Activated CD8-positive, alpha-beta memory T cell treated with anti-CD3 and anti-CD28 coated beads, Interleukin-2, amount 10 ng/mL, durations not matched to agents 7 days and 5 days (primary cell): ENCODE measurements around the gene CD164L2. TPM values are rescaled to one million over a fixed set of nuclear protein-coding genes. Genes with fewer than 3 reads are reported as not detected.

Experiments used
- ATAC-seq: fragments of 150-1000 bp; cut with Tn5 transposase; one replicate; pipeline ENCODE4 v1.10.0; 2021; ENCODE audit warnings: moderate library complexity
- CTCF ChIA-PET: fragments of 350-600 bp; sonication (Branson Sonifier 250); formaldehyde crosslinking; loops from one replicate; lab custom pipeline; 2021; ENCODE audit warnings: antibody characterized with exemption; lab: Charles Lee
- DNase-seq: peaks from one replicate; pipeline ENCODE4 v3.0.0-alpha.2; 2020
- H3K27ac Mint-ChIP-seq: one replicate; pipeline ENCODE4 v1.8.0; 2021; ENCODE audit warnings: mild to moderate bottlenecking, mixed read lengths
- H3K27me3 Mint-ChIP-seq: one replicate; pipeline ENCODE4 v1.8.0; 2021; ENCODE audit warnings: mixed read lengths
- H3K36me3 Mint-ChIP-seq: one replicate; pipeline ENCODE4 v1.8.0; 2021; ENCODE audit warnings: mild to moderate bottlenecking, mixed read lengths
- H3K4me1 Mint-ChIP-seq: one replicate; pipeline ENCODE4 v1.8.0; 2021; ENCODE audit warnings: mixed read lengths
- H3K4me3 Mint-ChIP-seq: one replicate; pipeline ENCODE4 v1.8.0; 2021; ENCODE audit warnings: mild to moderate bottlenecking, moderate library complexity, mixed read lengths
- H3K9me3 Mint-ChIP-seq: one replicate; pipeline ENCODE4 v1.8.0; 2022; ENCODE audit warnings: low read depth, mixed read lengths
- total RNA-seq, 2 experiments: library from RNA; stranded (reverse); gene quantifications; one replicate each; pipeline ENCODE4 v1.2.3, GENCODE V29; 2021

CD164L2 gene
- total RNA-seq, 2 experiments from 2014 or later: not detected

DNA sequence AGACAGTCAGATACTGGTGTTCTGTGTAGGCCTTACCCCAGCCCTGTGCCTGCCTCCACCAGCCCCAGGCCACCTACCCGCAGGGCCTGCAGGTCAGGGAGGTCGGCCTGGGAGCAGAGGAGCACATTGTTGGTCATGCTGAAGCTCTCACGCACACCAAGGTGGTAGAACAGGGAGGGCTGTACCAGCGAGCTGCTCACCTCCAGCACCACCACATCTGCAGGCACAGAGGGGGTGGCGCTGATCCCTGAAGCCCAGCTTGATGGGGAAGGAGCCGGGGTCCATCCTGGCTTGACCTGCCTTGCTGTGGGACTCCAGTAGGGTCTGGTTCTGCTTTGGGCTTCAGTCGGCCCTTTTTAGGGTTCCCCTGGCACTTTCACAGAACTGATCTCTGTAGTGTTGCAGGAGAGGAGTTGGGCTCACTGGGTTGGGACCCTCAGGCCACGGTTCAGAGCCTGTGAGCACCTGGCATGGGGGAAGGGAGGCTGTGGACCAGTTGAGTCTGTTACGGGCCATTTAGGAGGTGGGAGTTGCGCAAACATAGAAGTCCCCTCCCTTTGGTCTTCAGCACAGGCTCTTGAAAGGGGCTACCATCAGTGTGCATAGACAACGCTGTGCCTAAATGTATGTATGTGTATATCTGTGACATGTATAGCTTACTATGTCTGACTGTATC is 18.3 kb downstream of the CD164L2 start:
- DNase-seq (no peak), ATAC-seq (no peak)
- no peaks in the 10 kb centered on the region for H3K9me3 Mint-ChIP-seq
- peaks cover 32% of the 10 kb centered on the region for H3K4me1 Mint-ChIP-seq
- no peak overlapping the region for H3K27ac Mint-ChIP-seq
- H3K36me3 Mint-ChIP-seq: no peaks in the 10 kb centered on the region
- peaks cover 9% of the 10 kb centered on the region for H3K27me3 Mint-ChIP-seq
- CTCF ChIA-PET: interaction anchor here (0.9 to 9.1 kb wide), 16 partner anchors 8 to 320 kb away, joined by 3 to 127 read pairs (median 10); partner anchors contain the start of genes GPR3 and SYTL1
- peak overlapping the region; percentile 78 for H3K4me3 Mint-ChIP-seq

DNA sequence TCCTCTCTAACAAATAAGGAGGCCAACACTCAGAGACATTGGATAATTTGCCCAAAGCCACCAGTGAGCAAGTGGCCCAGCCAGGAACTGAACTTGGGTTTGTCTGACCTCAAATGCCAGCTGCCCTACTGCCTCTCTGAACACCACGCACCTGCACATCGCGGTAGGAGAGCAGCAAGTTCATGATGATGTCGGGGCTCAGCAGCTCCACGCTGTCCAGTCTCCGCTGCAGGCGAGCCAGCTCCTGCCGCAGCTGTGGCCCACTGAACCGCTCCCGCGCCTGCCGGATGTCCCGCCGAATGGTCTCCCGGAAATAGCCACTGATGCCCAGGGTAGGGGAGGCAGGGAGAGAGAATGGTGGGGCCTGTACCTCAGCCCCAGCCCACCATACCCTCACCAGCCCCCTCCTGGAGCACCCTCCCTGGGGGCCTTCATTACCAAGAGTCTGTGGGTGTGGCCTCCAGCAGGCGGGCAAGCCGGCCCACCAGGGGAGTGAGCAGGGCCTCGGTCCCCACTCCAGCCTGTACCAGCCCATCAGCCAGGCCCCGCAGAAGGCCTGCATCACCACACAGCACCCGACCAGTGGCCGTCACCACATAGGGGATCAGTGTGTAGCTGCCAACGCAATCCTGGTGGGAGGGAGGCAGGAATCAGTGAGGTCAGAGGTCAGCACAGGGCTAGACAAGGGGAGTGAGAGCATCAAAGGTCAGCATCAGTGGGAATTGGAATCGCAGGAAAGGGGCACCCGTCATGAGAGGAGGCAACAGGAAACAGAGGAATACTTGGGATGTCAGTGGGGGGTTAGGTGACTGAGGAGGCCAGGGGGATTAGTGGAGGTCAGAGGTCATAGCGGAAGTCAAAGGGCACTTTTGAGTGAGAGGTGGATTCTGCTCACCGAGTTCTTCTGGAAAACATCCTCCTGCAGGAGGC is 19.1 kb downstream of the CD164L2 start:
- H3K4me3 Mint-ChIP-seq: no peak overlapping the region
- peaks cover 11% of the 10 kb centered on the region for H3K27me3 Mint-ChIP-seq
- no peak overlapping the region for H3K27ac Mint-ChIP-seq
- peaks cover 31% of the 10 kb centered on the region for H3K4me1 Mint-ChIP-seq
- H3K9me3 Mint-ChIP-seq: no peaks in the 10 kb centered on the region
- ATAC-seq: no peak
- CTCF ChIA-PET: interaction anchor here (1.1 to 9.1 kb wide), 5 partner anchors 7 to 41 kb away, joined by 3 to 127 read pairs (median 24); partner anchors contain the start of gene GPR3
- DNase-seq: no peak
- H3K36me3 Mint-ChIP-seq: no peaks in the 10 kb centered on the region

DNA sequence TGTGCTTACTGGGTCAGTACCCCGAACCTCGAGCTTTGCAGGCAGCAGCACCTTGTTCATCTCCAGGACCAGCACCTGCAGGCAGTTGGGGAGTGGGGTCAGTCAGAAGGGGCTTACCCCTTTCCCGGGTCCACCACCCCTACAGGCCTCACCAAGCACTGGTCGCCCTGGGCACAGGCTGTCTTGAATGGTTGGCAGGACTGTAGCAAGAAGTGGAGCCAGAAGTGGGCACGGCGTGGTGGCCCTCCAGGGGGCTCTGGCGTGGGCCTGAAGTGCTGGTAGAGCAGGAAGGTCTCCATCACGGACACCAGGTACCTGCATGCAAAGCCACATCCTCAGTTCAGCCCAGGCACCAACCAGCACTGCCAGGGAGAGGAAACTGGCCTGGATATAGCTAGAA is 21.6 kb downstream of the CD164L2 start:
- Mint-ChIP-seq H3K9me3 (no peaks in the 10 kb centered on the region), H3K4me1 (peaks cover 39% of the 10 kb centered on the region), H3K36me3 (no peaks in the 10 kb centered on the region), H3K27ac (no peak overlapping the region), H3K4me3 (no peak overlapping the region), H3K27me3 (peaks cover 8% of the 10 kb centered on the region)
- no peak for DNase-seq
- ATAC-seq: no peak
- CTCF ChIA-PET: interaction anchor here (1.3 to 2.1 kb wide), 4 partner anchors 29 to 64 kb away, joined by 3 to 8 read pairs (median 5); no protein-coding TSS in a partner anchor

DNA sequence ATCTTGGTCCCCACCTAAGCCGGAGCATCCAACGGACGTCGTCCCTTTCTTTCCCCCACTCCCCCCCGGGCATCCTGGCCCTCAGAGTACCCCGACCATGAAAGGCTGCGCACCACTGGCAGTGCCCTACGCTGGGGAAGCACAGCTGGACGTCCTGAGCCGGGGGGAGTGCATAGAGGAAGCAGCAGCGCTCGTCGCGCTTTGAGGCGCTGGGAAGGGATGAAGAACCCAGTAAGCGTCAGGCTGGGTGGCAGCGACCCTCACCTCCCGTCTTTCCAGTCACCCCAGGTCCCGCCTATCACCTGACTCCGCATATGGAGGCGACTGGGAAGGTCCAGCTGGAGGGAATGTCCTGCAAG is 22.1 kb downstream of the CD164L2 start:
- H3K27ac Mint-ChIP-seq: no peak overlapping the region
- no peak for DNase-seq
- H3K4me3 Mint-ChIP-seq: peak overlapping the region; percentile 53
- ATAC-seq: no peak
- H3K4me1 Mint-ChIP-seq: peaks cover 45% of the 10 kb centered on the region
- CTCF ChIA-PET: interaction anchor here (1.3 to 2.1 kb wide), 3 partner anchors 28 to 64 kb away, joined by 3 to 8 read pairs (median 5); no protein-coding TSS in a partner anchor
- H3K27me3 Mint-ChIP-seq: peaks cover 8% of the 10 kb centered on the region
- no peaks in the 10 kb centered on the region for H3K36me3 Mint-ChIP-seq
- H3K9me3 Mint-ChIP-seq: no peaks in the 10 kb centered on the region

DNA sequence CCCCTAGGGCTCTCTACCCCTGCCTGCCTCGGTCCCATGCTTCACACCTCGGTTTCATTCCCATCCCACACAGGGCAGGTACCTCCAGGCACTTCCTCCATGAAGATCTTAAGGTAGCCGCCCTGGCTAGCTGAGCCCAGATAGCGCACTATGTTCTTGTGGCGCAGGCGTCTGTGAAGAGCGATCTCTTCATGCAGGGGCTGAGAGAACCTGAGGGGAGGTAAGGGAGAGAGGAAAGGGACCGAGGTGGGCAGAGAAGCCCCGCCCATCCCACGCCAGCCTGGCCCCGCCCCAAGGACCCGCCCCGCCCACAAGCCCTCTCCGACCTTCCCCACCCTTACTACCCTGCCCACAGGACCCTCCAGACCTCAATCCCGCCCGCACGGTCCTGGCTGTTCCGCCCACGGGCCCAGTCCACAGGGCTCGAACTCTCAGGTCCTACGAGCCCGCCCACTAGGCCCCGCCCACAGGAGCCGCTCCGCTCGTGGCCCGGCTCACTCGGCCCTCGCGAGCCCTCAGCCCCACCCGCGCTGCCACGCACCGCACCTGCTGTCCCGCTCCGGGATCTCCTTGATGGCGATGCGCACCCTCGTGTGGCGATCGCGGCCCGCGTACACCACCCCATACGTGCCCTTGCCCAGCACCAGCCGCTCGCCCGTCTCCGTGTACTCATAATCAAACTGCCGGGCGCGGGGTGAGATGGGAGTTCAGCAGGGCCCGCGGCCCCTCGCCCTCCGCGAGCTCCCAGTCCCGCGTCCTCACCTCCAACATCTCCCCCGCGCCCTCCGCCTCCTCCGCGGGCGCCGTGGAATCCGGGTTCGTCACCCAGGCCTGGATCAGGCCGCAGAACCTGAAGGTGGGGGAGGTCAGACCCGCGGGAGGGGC is 22.7 kb downstream of the CD164L2 start:
- peak; percentile 60 for DNase-seq
- no peaks in the 10 kb centered on the region for H3K9me3 Mint-ChIP-seq
- peaks cover 8% of the 10 kb centered on the region for H3K27me3 Mint-ChIP-seq
- H3K36me3 Mint-ChIP-seq: no peaks in the 10 kb centered on the region
- peaks cover 49% of the 10 kb centered on the region for H3K4me1 Mint-ChIP-seq
- ATAC-seq: peak; percentile 32
- no peak overlapping the region for H3K27ac Mint-ChIP-seq
- CTCF ChIA-PET: interaction anchor here (1.2 to 8.2 kb wide), 8 partner anchors 8 to 302 kb away, joined by 4 to 136 read pairs (median 25); partner anchors contain the start of genes CD164L2, MAP3K6 and SYTL1
- H3K4me3 Mint-ChIP-seq: peak overlapping the region; percentile 53

DNA sequence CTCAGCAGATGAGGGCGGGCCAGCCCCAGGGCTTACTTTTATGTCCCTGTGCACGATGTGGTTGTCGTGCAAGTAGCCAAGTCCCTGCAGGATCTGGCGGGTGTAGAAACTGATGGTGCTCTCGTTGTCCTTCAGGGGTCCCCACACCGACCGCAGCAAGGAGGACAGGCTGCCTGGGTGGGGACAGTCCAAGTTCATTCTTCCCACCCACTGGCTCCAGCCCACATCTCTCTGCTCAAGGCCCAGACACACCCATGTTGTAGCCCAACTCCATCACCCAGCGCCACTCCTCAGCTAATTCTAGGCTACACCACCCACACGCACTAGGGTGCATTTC is 23.3 kb downstream of the CD164L2 start:
- H3K4me3 Mint-ChIP-seq: peak overlapping the region; percentile 53
- no peaks in the 10 kb centered on the region for H3K9me3 Mint-ChIP-seq
- CTCF ChIA-PET: interaction anchor here (1.2 to 8.2 kb wide), 7 partner anchors 9 to 303 kb away, joined by 4 to 136 read pairs (median 29); partner anchors contain the start of genes CD164L2, MAP3K6 and SYTL1
- no peaks in the 10 kb centered on the region for H3K36me3 Mint-ChIP-seq
- ATAC-seq (no peak), DNase-seq (no peak)
- peaks cover 47% of the 10 kb centered on the region for H3K4me1 Mint-ChIP-seq
- no peak overlapping the region for H3K27ac Mint-ChIP-seq
- peaks cover 8% of the 10 kb centered on the region for H3K27me3 Mint-ChIP-seq

DNA sequence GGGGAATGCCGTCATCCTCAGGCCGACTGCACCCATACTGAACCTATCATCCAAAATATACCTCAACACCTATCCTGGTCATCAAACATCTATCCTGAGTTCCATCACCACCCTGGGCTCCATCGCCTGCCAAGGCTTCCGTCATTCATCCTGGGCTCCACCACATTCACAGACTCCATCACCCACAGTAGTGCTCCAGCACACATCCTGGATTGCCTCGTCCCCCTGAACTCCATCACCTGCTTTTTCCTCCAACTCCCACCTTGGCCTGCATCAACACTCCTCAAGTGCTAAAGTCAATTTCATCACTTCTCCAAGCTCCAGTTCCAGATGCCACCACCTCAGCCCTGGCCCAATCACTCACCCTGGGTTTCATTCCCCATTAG is 24.2 kb downstream of the CD164L2 start:
- DNase-seq (no peak), ATAC-seq (no peak)
- Mint-ChIP-seq H3K27me3 (peaks cover 8% of the 10 kb centered on the region), H3K27ac (peak overlapping the region; percentile 5), H3K4me3 (no peak overlapping the region), H3K9me3 (no peaks in the 10 kb centered on the region), H3K36me3 (no peaks in the 10 kb centered on the region), H3K4me1 (peaks cover 44% of the 10 kb centered on the region)
- CTCF ChIA-PET: interaction anchor here (1.3 to 8.2 kb wide), 12 partner anchors 10 to 304 kb away, joined by 4 to 136 read pairs (median 25); partner anchors contain the start of genes CD164L2, MAP3K6 and SYTL1

DNA sequence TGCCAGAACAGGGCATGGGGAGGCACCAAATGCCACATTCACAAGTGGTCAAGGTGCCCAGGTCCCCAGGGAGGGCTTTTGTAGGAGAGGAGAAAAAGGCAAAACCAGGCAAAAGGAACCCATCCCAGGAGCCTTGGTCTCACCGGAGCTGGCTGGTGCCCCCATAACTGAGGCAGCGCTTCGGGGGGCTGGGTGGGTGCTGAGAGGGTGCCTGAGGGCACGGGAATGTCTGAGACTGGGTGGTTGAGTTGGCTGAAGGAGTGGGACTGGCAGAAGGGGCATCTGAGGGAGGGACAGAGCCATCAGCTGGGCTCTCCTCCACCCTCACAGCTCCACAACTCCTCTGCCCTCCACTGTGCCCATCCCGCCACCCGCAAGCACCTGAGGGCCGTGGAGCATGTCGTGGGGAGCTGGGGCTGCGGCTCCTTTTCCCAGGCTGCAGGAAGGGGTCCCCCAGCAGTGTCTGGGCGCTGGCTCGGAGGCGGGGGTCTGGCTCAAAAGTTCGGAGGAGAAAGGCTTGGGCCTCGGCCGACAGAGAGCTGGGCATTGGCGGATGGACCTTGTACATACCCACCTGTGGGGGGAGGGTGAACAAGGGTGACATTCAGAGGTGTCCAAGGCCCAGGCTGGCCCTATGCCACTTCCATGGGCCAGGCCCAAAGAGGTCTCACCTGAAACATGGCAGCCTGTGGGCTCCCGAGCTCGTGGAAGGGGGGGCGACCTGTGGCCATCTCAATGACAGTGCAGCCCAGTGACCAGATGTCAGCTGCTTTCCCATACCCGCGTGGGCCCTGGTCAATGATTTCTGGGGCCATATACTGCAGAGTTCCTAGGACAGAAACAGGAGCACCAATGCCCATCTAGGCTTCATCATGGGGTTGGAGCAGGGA is 24.9 kb downstream of the CD164L2 start:
- H3K4me1 Mint-ChIP-seq: peaks cover 44% of the 10 kb centered on the region
- H3K9me3 Mint-ChIP-seq: no peaks in the 10 kb centered on the region
- no peak for DNase-seq
- CTCF ChIA-PET: interaction anchor here (0.8 to 8.2 kb wide), 32 partner anchors 9 to 314 kb away, joined by 3 to 136 read pairs (median 5); partner anchors contain the start of genes CD164L2, FCN3, GPR3 and IFI6
- H3K27ac Mint-ChIP-seq: no peak overlapping the region
- peaks cover 8% of the 10 kb centered on the region for H3K27me3 Mint-ChIP-seq
- no peak for ATAC-seq
- no peak overlapping the region for H3K4me3 Mint-ChIP-seq
- H3K36me3 Mint-ChIP-seq: no peaks in the 10 kb centered on the region

DNA sequence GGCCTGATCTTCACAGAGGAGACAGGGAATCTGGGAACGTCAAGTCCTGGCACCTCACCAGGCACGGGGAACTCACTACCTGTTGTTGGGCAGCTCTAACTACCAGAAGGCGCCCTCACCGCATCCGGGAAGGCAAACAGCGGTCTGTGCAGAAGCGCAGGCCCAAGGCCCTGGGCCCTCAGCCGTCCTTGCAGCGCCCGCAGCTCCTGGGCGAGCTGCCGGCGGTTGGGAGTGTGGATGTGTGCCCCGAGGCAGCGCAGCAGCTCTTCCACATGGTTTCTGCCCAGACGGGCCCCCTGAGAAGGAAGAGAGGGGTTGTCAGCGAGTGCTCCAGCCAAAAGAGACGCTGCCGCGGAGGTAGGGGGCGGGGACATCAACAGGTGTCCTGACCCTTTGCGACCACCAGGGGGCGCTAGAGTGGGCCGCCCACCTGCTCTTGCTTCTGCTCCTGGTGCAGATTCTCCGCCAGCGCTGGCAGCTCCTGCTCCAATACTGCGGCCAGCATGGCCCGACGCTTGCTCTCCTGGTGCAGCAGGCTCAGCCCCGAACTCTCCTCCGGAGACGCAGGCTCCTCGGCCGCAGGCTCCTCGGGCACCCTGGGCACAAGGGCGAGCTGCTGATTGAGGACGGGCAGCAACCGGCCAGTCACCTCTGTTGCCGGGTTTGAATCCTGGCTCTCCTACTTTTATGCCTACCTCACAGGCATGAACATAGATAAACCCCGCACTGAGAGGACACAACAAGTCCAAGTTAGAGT is 25.7 kb downstream of the CD164L2 start:
- DNase-seq: peak; percentile 87
- Mint-ChIP-seq H3K9me3 (no peaks in the 10 kb centered on the region), H3K4me1 (peaks cover 44% of the 10 kb centered on the region), H3K4me3 (peak overlapping the region; percentile 73), H3K27ac (peak overlapping the region; percentile 93), H3K36me3 (no peaks in the 10 kb centered on the region), H3K27me3 (peaks cover 8% of the 10 kb centered on the region)
- CTCF ChIA-PET: interaction anchor here (0.6 to 8.2 kb wide), 42 partner anchors 8 to 348 kb away, joined by 3 to 136 read pairs (median 5); partner anchors contain the start of genes CD164L2, FCN3, GPR3 and IFI6
- ATAC-seq: peak; percentile 76

DNA sequence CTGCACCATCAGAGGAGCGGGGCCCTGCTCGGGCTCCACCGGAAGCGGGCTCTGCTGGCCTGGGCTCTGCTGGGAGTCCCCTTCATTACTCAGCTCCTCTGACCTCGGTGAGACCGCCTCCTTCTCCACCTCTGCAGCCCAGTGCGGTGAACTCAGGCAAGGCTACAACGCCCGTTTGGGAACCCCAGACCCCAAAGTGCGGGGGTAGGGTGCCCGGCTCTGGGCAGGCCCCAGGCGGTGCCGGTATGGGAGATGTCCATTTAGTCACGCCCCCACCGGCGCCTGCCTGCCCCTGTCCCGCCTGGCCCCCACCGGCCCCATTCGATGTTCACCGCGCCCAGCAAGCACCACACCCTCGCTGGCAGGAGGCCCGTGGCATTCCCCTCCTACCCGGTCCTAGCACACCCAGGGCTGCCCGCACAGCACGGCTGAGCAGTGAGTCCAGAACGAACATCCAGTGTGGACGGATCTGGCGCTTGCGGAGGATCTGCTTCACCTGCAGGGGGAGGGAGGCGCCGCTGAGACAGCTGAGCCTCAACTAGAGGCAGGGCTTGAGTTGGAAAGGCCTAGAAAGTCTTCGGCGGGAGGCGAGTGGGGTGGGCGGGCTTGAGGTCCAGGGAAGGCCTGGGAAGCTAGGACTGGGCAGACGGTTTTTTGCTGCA is 26.4 kb downstream of the CD164L2 start:
- H3K4me1 Mint-ChIP-seq: peaks cover 44% of the 10 kb centered on the region
- CTCF ChIA-PET: interaction anchor here (0.6 to 8.2 kb wide), 41 partner anchors 8 to 348 kb away, joined by 3 to 136 read pairs (median 4); partner anchors contain the start of genes CD164L2, FCN3, GPR3 and MAP3K6
- H3K9me3 Mint-ChIP-seq: no peaks in the 10 kb centered on the region
- no peaks in the 10 kb centered on the region for H3K36me3 Mint-ChIP-seq
- H3K4me3 Mint-ChIP-seq: peak overlapping the region; percentile 73
- H3K27ac Mint-ChIP-seq: peak overlapping the region; percentile 93
- ATAC-seq (peak; percentile 38), DNase-seq (peak; percentile 74)
- peaks cover 8% of the 10 kb centered on the region for H3K27me3 Mint-ChIP-seq

DNA sequence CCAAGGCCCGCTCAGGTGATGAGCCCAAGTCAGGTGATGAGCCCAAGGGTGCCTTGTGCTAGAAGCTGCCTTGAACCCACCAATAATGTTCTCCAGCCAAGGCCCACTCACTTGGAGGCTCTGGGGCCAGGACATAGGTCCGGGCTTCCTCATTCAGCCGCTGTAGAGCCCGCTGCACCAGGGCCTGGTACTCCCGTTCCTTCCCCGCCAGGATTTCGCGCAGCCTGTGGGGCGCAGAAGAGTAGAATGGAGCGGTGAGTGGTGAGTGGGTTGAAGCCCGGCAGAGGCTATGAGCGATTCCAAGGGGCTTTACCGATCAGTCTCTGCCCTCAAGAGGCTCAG is 26.9 kb downstream of the CD164L2 start:
- Mint-ChIP-seq H3K27ac (peak overlapping the region; percentile 93), H3K36me3 (no peaks in the 10 kb centered on the region), H3K27me3 (peaks cover 8% of the 10 kb centered on the region), H3K9me3 (no peaks in the 10 kb centered on the region), H3K4me1 (peaks cover 44% of the 10 kb centered on the region), H3K4me3 (peak overlapping the region; percentile 73)
- no peak for ATAC-seq
- DNase-seq: no peak
- CTCF ChIA-PET: interaction anchor here (0.6 to 8.2 kb wide), 10 partner anchors 12 to 60 kb away, joined by 3 to 136 read pairs (median 17); partner anchors contain the start of genes GPR3, MAP3K6 and SYTL1
